Activated CD4-positive, alpha-beta T cell treated with anti-CD3 and anti-CD28 coated beads, Interleukin-2, Interleukin-4, amounts not matched to agents 100 ng/mL and 50 ng/mL, durations not matched to agents 16 hours and 8 hours (primary cell): ENCODE data around the gene ZFAND2B.
A peak's percentile ranks its signal among the peaks of the same experiment; 100 is the strongest.

Source experiments
- DNase-seq: peaks from one replicate; pipeline ENCODE4 v3.0.0-alpha.2; 2020; ENCODE audit warnings: low spot score

ZFAND2B gene

DNA sequence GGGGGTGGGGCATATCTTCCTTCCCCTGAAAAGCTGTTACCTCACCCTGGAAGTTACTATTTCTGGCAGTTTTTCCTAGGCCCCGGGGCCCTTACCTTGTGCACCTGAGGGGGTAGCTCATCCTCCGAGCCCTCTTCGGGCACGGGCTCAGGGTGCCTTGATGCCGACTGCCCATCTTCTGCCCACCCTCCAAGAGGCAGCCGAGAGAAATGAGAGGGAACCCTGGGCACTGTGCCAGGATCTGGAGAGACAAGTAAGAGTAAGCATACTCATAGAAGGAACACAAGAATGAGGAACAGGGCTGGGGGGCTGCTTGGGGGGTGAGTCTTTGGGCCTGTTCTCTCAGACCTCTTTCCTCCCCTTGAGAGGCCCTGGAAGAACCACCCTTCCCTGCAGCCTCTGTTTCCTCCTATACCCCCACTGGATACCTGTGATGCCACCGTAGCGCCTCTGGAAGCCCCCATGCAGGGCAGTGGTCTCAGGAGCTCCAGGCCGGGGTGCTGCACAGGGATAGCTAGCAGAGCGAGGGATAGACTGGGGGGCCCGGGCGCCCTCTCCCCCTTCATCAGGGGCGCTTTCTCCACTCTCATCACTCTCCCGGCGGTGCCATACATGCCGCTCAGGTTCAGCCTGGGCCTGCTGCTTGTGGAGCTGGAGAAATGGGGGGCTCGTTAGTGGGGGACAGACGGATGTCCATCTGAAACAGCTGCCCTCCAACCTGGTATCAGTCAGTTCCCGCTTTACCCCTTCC is 14.2 kb downstream of the ZFAND2B start:
- DNase-seq = no peak

DNA sequence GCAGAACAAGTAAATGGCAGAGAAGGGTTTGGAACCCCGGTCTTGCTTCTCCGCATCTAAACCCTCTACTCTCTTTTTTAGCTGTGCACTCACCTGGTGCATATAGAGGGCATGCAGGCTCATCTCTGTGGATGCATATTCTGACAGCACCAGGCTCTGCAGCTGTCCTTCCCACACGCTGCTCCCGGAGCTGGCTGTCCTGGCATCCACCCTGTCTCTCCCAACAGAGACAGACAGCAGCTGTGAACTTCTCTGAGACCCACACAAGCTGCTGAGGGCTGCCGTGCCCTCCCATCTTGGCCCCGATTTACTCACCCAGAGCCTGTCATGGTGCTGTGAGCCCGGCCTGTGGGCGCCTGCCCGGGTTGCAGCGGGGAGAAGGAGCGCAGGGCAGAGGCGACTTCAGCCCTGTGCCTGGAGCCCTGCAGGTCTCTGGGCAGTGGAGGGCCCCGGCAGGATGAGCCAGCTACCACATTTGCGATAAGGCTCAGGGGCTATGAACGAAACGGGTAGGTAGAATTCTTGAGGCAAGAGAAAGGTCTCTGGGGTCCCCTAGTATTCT is 15.5 kb downstream of the ZFAND2B start:
- DNase-seq = no peak

DNA sequence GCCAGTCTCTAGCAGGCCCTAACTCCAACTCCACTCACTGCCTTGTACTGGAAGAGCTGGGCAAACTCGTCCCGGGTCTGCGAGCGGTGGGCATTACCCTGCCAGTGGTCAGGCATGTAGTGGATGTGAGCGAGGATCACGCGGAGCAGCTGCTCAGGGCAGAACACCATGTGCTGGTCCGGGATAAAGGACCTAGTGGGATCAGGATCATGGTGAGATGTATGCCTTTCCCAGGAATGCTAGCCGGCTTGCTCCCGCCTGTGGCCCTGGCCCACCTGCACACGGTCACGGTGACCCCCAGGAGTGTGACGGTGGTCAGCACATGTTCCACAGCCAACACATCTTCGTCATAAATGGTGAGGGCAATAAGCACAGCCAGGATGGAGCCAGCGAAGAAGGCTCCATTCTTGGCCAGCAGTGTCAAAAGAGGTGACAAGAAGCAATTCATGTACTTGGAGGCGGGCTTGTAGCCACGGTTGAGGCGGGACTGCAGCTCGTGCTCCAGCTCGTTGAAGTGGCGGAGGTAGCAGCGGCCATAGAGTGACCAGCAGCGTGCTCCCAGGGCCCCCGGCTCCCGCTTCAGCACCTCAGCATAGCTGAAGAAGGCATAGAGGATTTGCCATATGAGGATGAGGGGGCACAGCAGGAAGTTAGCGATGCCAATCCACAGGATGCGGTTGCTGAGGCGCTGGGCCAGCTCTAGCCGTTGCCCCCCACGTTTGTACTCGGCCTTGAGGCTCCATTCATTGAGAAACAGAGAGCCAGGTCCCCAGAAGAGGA is 17.4 kb downstream of the ZFAND2B start:
- no peak for DNase-seq

DNA sequence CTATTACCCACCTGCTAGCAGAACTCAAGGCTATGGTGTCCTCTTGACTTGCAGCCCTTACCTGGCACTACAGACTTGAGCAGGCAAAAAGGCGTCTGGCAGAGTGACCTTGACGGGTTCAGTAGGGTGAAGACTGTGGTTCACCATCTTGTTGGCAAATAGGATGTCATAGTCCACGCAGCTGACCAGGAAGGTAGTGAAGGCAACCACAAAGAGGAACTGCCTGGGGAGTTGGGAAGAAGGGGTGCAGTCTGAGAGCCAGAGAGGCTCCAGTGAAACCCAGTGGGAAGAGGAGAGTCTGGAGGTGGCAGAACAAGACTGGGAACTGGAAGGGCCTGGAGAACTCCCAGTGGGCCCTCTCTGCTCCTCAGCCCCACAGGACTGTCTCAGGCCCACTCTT is 18.8 kb downstream of the ZFAND2B start:
- DNase-seq = no peak

DNA sequence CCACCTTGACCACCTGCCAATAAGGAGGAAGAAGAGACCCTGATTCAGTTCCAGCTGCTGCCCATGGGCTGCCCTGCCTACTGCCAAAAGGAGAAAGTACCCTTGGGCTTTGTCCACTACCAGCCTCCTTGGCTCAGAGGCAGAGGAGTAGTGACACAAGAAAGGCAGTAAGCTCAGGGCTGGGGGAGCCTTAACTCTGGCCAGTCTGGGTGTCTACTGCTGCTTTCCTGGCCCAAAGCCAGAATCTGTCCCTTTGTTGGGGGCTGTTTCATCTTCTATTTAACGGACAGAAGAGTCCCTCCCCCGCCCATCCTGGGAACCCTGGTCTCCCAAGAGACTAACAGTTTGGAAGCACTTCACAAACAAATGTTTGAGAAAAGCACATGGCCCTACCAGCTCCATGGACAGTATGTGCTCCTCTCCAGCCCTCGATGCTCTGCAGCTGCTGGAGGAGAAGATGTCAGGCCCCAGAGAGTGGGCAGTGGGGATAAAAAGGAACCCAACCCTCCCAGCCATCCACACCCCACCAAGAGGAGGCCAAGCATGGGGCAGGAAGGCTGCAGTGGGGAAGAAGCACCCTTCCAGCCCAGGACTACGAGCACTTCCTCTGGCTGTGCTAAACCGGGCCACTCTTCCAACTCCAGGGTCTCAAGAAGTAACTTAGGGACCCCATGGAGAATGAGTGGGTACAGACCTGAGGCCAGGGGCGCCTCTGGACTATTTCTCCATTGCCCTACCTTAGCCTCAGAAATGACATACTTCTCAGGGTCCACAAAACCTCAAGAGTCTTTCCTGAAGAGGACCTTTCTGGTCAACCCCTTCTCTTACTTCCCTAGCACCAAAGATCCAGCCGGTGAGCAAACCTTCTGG is 21.7 kb downstream of the ZFAND2B start:
- DNase-seq = no peak

DNA sequence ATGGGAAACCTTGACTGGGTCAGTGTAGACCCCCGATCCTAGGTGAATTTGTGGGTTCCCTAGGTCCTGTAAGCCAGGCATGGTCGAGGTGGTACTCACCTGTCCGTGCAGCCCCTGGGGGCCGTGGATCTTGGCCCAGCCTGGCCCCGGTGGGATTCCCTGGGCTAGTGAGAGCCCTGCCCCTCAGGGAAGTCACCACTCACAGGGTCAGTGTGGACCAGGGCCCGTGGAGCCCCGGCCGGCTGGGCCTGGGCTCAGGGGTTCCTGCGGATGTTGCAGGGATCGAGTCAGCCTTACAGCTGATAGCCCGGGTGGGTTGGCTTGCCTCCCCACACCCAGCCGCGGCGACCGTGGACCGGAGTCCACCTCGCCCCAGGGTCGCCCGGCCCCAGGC is 22.3 kb downstream of the ZFAND2B start:
- no peak for DNase-seq

DNA sequence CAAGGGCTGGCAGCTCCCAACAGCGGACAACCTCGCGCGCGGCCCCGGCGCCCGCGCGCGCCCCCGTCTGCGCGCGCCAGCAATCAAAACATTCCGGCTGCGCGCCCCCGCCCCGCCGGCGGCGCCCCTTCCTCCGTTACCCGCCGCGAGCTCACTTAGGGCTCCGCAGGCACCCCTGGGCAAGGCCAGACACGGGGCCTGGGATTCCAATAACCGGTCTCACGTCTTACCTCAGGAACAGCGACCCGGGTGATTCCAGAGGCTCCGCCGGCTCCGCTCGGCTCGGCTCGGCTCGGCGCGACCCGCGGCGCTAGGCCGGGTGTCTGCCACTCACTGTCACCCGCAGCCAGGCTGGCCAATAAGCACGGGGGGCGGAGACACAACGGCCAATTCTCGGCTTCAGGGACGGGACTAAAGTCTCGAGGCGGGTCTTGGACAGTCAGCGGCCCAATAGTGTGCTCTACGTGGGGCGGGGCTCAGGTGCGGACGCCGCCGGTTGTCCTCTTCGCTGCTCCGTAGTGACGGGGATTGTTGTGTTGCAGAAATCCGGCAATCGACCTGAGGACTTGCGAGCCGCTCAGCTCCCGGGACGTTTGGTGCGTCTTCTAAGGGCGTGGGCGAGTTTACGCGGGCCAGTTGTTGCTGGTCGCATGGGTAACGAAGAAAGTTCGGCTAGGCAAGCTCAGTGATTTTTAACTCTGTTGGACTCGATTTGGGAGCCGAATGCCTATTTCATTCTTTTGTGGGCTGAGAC is 22.9 kb downstream of the ZFAND2B start, which contains the start of the genes ANKZF1 and ATG9A:
ANKZF1 (plus strand) TSS at position 502 of the 754 bp plus-strand sequence. CDS start 452 bp downstream, outside the sequence.
ATG9A (minus strand) TSS at position 332 of the 754 bp plus-strand sequence. CDS start 1,612 bp downstream, outside the sequence.
- peak; percentile 99 for DNase-seq

DNA sequence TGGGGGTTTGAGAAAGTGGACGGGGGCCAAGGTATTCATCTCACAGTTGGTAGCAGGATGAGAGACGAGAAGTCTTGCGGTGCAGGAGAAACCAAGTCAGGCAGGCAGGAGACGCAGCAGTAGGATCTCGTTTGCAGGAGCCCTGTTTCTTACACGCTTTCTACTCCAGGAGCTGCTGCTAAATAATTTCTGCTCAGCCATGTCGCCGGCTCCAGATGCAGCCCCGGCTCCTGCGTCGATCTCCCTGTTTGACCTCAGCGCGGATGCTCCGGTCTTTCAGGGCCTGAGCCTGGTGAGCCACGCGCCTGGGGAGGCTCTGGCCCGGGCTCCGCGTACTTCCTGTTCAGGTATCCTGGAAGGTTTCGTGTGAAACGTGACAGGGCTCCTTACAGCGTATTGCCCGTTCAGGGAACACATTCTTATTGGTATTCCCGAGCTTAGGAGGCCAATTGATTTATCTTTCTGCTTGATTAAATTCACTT is 23.5 kb downstream of the ZFAND2B start:
- no peak for DNase-seq

DNA sequence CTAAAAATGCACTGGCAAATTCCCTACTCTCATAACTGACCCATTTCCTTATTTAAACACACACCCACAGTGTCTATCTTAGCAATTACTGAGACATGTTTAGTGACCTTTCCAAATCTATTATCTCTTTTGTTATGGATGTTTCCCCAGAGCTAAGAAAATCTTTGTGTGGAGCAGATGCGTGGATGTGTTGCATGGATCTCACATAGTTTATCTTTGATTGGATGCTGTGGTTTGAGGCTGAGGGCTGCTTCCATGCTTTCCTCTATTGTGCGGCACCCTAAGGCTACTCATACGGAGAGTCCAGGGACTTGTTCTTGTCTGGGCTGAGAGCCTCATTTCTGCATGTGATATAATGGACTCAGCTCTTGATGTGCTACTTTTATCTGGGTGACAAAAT is 27.7 kb downstream of the ZFAND2B start:
- no peak for DNase-seq

DNA sequence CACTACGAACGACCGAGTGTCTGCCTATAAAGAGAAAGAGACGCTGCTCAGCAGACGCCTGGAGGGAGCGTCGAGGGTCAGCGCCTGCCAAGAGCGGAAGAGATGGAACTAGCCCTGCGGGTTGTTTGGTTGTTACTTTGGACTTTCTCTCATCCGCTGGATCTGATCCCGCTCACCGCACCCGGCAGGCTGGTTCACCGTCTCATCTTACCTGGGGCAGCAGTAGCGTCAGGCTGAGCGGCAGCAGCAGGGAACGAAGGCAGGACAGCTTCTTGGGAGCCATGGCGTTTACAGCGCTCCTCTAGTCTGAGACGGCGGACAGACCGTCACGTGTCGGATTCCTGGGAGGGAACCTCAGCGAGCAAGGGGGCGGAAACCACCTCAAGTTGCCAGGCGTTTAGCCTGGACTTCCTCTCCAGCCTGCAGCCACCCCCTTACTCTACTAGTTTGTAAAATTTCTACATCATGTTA is 36.7 kb downstream of the ZFAND2B start:
- no peak for DNase-seq

DNA sequence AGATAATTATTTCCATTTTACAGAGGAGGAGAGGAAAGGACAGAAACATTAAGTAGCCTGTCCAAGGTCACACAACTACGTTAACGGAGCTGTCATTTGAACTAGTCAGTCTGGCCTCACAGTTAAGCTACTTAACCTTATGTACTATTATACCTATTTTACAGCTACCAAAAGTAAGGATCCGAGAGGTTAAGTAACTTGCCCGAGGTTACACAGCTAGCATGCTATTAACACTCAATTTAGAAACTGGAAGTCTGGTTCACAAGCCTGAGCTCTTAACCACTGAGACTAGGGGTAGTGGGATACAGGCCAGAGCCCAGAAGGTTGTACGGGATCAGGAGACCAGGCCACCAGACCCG is 38.2 kb downstream of the ZFAND2B start:
- no peak for DNase-seq

DNA sequence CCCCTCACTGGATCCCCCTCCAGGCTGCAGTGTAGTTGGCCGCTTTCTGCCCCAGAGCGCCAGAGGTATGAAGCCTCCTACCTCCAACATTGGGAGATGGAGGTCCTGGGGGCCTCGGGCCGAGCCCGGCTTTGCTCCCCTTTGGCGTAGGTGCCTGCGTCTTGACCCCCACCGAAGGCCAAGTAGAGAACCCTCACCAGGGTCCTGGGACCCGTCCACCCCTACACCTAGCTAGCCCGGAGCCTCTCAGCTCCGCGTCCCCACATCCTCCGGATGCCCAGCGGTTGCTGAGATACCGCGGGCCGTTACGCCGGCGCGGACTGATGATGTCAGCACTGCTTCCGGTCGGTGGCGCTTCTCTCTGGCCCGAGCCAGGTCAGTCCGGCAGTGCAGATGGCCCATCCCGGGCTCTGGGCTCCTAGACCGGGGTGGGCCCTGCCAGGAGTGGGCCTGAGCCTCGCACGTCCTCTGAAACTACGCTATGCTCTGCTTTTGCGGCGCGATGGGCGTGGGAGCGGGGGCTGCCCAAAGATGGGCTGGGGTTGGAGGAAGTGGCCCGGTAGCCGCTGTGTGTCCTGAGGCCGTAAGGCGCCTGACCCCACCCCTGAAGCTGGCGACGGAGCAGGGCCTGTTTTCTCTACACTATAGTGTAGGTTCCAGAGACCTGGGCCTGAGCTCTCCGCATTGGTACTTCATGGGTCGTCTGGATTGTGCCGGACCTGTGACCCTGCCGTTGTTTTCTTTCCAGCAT is 38.7 kb downstream of the ZFAND2B start, which contains the start of the genes GLB1L and STK16:
GLB1L (minus strand) TSS at position 297 of the 751 bp plus-strand sequence. CDS start 1,871 bp downstream, outside the sequence.
STK16 (plus strand) TSS at position 332 of the 751 bp plus-strand sequence. CDS start 521 bp downstream, outside the sequence.
- DNase-seq = peak; percentile 92

DNA sequence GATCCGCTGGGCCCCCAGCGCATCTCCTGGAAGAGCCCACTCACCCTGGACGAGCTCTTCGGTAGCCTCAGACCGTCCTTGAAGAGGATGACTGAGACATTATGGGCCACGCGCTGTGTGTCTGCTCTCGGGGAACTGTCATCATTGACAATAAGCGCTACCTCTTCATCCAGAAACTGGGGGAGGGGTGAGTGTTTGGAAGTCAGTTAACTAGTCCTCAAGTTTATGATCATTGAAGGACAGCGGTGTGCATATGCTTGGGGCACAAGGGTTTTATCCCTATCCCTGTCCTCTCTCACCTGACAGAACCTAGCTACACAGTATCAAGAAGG is 39.3 kb downstream of the ZFAND2B start:
- no peak for DNase-seq

DNA sequence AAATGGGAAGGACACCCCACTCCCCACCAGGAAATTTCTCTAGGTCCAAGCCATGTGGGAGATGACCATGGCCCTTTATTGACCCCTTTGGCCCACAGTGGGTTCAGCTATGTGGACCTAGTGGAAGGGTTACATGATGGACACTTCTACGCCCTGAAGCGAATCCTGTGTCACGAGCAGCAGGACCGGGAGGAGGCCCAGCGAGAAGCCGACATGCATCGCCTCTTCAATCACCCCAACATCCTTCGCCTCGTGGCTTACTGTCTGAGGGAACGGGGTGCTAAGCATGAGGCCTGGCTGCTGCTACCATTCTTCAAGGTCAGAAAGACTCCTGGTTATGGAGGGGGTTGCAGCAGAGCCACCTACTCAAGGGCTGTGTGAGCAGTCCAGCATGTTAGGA is 40.0 kb downstream of the ZFAND2B start:
- no peak for DNase-seq

DNA sequence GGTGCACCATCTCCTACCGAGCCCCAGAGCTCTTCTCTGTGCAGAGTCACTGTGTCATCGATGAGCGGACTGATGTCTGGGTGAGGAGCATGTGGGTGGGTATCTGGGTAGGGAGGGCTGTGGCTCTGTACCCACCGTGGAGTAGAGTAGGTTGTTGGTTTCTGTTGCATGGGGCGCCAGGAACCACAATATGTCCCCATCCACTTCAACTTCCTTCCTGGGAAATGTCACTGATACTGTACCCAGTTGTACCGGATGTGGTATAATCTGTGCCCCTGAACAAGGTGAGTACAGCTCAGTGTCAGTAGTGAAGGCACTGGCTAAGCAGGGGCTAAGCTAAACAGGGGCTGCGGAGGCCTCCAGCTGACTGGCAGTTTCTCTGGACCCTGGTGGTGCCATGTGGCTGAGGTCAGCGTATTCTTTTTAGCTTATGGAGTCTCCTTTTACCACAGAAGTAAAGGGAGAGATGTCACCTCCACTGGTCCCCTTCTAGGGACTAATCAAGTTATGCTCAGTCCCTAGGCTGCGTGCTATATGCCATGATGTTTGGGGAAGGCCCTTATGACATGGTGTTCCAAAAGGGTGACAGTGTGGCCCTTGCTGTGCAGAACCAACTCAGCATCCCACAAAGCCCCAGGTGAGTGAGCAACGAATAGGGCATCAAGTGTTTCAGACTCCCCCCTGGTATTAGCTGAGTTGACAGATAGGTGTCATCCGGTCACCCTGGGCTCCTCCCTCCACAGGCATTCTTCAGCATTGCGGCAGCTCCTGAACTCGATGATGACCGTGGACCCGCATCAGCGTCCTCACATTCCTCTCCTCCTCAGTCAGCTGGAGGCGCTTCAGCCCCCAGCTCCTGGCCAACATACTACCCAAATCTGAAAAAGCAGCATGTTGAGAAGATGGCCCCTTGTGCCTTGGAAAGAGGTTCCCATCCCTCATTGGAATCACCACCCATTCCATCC is 41.4 kb downstream of the ZFAND2B start:
- DNase-seq = peak; percentile 84

DNA sequence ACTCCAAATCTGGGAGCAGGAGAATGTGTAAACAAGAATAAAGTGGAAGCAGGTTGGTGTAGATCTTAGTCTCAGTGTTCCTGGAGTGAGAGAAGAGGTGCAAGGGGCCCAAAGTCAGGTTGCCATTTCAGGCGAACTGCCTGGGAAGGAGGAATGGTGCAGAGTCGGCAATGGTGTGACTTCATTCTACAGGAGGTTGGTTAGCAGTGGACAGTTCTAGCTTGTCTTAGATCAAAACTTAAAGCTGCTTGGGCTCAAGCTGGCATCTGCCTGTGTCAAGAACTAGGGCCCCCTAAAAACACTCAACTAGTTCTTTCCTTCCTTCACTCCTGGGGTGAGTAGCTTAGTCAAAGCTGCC is 42.2 kb downstream of the ZFAND2B start:
- no peak for DNase-seq

DNA sequence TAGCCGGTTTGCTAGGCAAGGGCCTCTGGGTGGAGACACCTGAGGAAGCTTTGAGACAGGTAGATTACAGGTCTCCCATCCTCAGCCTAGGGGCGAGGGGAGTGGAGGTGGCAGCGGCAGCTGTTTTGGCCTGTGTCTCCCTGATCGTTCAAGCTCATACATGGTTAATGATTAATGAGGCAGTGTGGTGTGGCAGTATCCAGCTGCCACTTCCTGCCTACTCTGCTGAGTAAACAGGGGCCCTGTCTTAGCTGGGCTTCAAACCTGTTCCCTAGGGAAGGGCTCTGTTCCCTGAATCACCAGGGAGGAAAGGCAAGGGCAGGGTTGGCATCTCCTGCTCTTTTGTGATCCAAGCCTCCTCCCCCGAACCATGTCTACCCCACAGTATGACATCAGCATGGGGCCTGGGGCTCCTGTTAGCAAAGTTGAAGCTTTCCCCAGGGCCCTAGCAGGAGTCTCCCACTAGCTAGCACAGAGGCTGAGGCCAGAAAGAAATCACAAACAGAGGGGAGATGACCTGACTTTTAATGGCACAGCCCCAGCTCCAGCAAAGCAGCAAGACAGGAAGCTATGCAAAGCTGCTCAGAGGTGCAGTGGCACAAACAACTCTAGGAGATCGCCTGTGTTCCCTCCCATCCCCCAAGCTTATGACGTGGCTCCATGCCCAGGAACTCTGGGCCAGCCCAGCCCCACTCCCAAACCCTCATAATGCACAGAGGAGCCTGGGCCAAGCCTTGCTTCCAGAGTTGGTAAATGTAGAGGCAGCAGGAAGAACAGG is 42.8 kb downstream of the ZFAND2B start:
- DNase-seq = no peak
